HCT116 (cell line): ENCODE measurements around the gene CS. TPM values are rescaled to one million over a fixed set of nuclear protein-coding genes. Genes with fewer than 3 reads are reported as not detected.
"Not testable (repeated sequence)": the region's sequence is repeated elsewhere in the genome, so short reads cannot be mapped to it uniquely, and the experiment has no call there.

Experiments
- ATAC-seq: fragments of 200-7000 bp; cut with Tn5 transposase; 2 replicates; pipeline ENCODE4 v1.9.1; 2020; ENCODE audit warnings: mild to moderate bottlenecking, moderate library complexity
- BruUV-seq: library from RNA; stranded (reverse); fragments of 400-500 nt; replicated peaks from 2 replicates; lab custom pipeline; 2021; lab: Mats Ljungman, UMichigan
- CTCF ChIA-PET: fragments of 300-600 bp; sonication (Branson Sonifier 250); formaldehyde crosslinking; loops from one replicate; lab custom pipeline; 2021; ENCODE audit warnings: antibody characterized with exemption; lab: Charles Lee
- POLR2A ChIA-PET: fragments of 300-600, 350-600 bp; sonication (Branson Sonifier 250); formaldehyde crosslinking; loops from one replicate; lab custom pipeline; 2021; ENCODE audit warnings: antibody characterized with exemption; lab: Charles Lee
- RAD21 ChIA-PET, 2 experiments: fragments of 300-600 bp; sonication (Branson Sonifier 250); formaldehyde crosslinking; loops; one replicate each; lab custom pipeline; 2023; ENCODE audit warnings: low total read pairs in 2 of 2; ENCODE audit not compliant: uncharacterized antibody in 2 of 2, unreplicated experiment in 2 of 2, low non-redundant PET in 1 of 2; lab: Charles Lee
- DNase-seq: peaks from one replicate; pipeline ENCODE4 v3.0.0-alpha.2; 2010; ENCODE audit warnings: low read depth, low spot score
- H2AFZ ChIP-seq: fragments of 200-600 bp; shearing (Covaris generic), sonication (generic); 2 replicates; pipeline ENCODE4 v1.6.1; 2017; ENCODE audit warnings: low read depth, mixed run types, mixed read lengths, antibody characterized with exemption, low read length; ENCODE audit not compliant: poor library complexity, severe bottlenecking
- H3K27ac ChIP-seq: 2 replicates; pipeline ENCODE4 v1.5.1; 2012; ENCODE audit warnings: low read depth, low read length
- H3K27me3 ChIP-seq: fragments of 200-600 bp; sonication (generic); 2 replicates; pipeline ENCODE4 v1.6.1; 2016; ENCODE audit warnings: mixed run types, low read length, mixed read lengths; ENCODE audit not compliant: insufficient read depth
- H3K36me3 ChIP-seq, 2 experiments: fragments of 200-500 bp in 1 of 2; fragments of 200-600 bp in 1 of 2; sonication (Bioruptor generic) in 1 of 2; sonication (generic) in 1 of 2; 2 replicates each; pipeline versions ENCODE4 v1.5.1 to v1.6.1; 2014 to 2016; ENCODE audit warnings: low read length in 2 of 2, inconsistent platforms in 1 of 2, mixed read lengths in 1 of 2, mixed run types in 1 of 2; ENCODE audit not compliant: insufficient read depth in 2 of 2, control insufficient read depth in 1 of 2
- H3K4me1 ChIP-seq, 2 experiments: fragments of 200-600 bp in 1 of 2; sonication (generic) in 1 of 2; 2 replicates each; pipeline versions ENCODE4 v1.5.1 to v1.6.1; 2012 to 2017; ENCODE audit warnings: low read length in 2 of 2, inconsistent platforms in 1 of 2, mild to moderate bottlenecking in 1 of 2, mixed read lengths in 1 of 2, mixed run types in 1 of 2, moderate library complexity in 1 of 2; ENCODE audit not compliant: insufficient read depth in 2 of 2, control insufficient read depth in 1 of 2
- H3K4me2 ChIP-seq: fragments of 200-600 bp; sonication (generic); 2 replicates; pipeline ENCODE4 v1.6.1; 2017; ENCODE audit warnings: mixed run types, low read length, mixed read lengths
- H3K4me3 ChIP-seq, 2 experiments: fragments of 200-600 bp in 1 of 2; sonication (generic) in 1 of 2; replicated peaks in 1 of 2; 2 replicates each; pipeline ENCODE4 v1.5.1; 2011 to 2016; ENCODE audit warnings: low read length in 2 of 2, control low read depth in 1 of 2, low read depth in 1 of 2, mild to moderate bottlenecking in 1 of 2, mixed read lengths in 1 of 2, mixed run types in 1 of 2
- H3K79me2 ChIP-seq: fragments of 200-600 bp; sonication (generic); 2 replicates; pipeline ENCODE4 v1.6.1; 2017; ENCODE audit warnings: mild to moderate bottlenecking, mixed run types, low read length, moderate library complexity, mixed read lengths; ENCODE audit not compliant: insufficient read depth
- H3K9ac ChIP-seq: fragments of 200-600 bp; sonication (generic); 2 replicates; pipeline ENCODE4 v1.6.1; 2016; ENCODE audit warnings: low read length, mixed read lengths
- H3K9me2 ChIP-seq: fragments of 200-600 bp; sonication (generic), shearing (Covaris generic); 2 replicates; pipeline ENCODE4 v1.6.1; 2017; ENCODE audit warnings: mixed run types, mild to moderate bottlenecking, moderate library complexity; ENCODE audit not compliant: insufficient read depth
- H3K9me3 ChIP-seq, 2 experiments: fragments of 200-500 bp in 1 of 2; fragments of 200-600 bp in 1 of 2; sonication (Bioruptor generic) in 1 of 2; sonication (generic) in 1 of 2; 2 replicates each; pipeline ENCODE4 v1.6.1; 2014 to 2017; ENCODE audit warnings: low read length in 2 of 2, mixed read lengths in 2 of 2, inconsistent platforms in 1 of 2, low read depth in 1 of 2, mild to moderate bottlenecking in 1 of 2, mixed run types in 1 of 2, moderate library complexity in 1 of 2; ENCODE audit not compliant: control insufficient read depth in 1 of 2, insufficient read depth in 1 of 2
- H4K20me1 ChIP-seq: fragments of 200-600 bp; sonication (generic), shearing (Covaris generic); 2 replicates; pipeline ENCODE4 v1.6.1; 2017; ENCODE audit warnings: mixed run types, mild to moderate bottlenecking, moderate library complexity; ENCODE audit not compliant: insufficient read depth
- CEBPB ChIP-seq: IDR thresholded peaks from 2 replicates; pipeline ENCODE4 v1.6.1; 2012; ENCODE audit warnings: low read depth
- EGR1 ChIP-seq: IDR thresholded peaks from 2 replicates; pipeline ENCODE4 v1.6.1; 2012; ENCODE audit warnings: low read depth
- ELF1 ChIP-seq: IDR thresholded peaks from 2 replicates; pipeline ENCODE4 v1.6.1; 2012; ENCODE audit warnings: low read depth, borderline replicate concordance
- POLR2A ChIP-seq: IDR thresholded peaks from 2 replicates; pipeline ENCODE4 v1.7.0; 2011; ENCODE audit warnings: borderline replicate concordance; ENCODE audit not compliant: insufficient read depth, insufficient read length; ENCODE audit errors: extremely low read depth
- intact Hi-C: fragments of 100-400 bp; cut with micrococcal nuclease; formaldehyde crosslinking; loops from 2 replicates; pipeline ENCODE4 v1.10.0; 2022
- total RNA-seq: library from RNA; stranded (reverse); gene quantifications from one replicate; pipeline ENCODE4 v1.2.1, GENCODE V29; 2021; ENCODE audit not compliant: unreplicated experiment
- TF ChIP-seq, protein P1 (sequence below): IDR thresholded peaks from 2 replicates; pipeline ENCODE4 v1.6.1; 2012

Gene CS
- total RNA-seq, 1 experiment from 2014 or later: 270 TPM

DNA sequence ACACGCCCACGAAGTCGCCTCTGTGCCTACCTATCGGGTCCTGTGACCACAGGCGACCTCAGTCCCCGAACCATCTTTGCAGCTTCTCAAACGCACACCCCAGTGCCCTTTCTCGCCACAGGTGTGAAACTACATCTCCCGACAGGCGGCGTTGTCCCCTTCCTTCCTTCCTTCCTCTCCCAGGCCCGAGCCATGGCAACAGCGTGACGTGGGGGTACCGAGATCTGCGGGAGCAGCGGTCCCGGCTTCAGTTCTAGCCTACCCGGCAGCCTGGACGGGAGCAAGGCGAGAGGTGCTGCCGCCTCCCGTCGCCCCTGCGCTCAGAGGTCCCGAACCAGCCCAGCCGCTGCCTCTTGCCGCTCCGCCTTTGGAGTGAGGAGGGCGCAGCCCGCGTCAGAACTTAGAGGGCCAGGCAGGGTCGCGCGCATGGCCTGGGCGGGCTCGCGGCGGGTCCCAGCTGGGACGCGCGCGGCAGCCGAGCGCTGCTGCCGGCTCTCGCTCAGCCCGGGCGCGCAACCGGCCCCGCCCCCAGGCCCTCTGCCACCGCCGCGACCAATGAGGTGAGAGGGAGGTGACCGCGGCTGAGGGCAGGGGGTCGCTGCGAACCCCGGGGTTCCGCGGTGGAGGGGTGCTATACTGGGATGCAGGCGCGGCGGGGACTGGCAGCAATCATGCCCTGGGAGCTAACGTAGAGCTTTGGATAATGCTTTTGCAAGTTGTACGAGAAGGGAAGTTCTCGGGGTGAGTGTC lies 33.3 kb downstream of the CS start, which contains the start of gene COQ10A (continued):
- TF ChIP-seq POLR2A (peak; percentile 86), CEBPB (no peak), ELF1 (no peak), EGR1 (no peak)
- TF ChIP-seq, protein P1, sequence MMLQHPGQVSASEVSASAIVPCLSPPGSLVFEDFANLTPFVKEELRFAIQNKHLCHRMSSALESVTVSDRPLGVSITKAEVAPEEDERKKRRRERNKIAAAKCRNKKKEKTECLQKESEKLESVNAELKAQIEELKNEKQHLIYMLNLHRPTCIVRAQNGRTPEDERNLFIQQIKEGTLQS: no peak

DNA sequence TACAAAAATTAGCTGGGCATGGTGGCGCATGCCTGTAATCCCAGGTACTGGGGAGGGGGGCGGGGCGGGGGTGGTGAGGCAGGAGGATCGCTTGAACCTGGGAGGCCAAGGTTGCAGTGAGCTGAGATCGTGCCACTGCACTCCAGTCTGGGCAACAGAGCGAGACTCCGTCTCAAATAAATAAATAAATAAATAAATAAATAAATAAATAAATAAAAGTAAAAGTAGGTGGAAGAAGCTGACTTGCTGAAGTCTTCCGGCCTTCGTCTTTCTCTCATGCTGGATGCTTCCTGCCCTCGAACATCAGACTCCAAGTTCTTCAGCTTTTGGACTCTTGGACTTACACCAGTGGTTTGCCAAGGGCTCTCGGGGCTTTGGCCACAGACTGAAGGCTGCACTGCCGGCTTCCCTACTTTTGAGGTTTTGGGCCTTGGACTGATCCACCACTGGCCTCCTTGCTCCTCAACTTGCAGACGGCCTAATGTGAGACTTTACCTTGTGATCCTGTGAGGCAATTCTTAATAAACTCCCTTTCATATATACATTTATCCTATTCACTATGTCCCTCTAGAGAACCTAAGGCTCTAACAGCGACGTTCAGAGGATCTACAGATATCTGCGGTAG lies 34.0 kb downstream of the CS start:
- Histone ChIP-seq H3K36me3 (peaks cover 0 to 15% of the 10 kb centered on the region in 2 experiments; a peak in 2 of 4 replicates), H3K27ac (peak overlapping the region; percentile 71), H3K4me2 (peak overlapping the region; percentile 95), H3K4me3 (peak overlapping the region; percentile 65 to 75), H2AFZ (peak overlapping the region; percentile 81), H3K9ac (peak overlapping the region; percentile 78), H3K4me1 (peaks cover 11 to 38% of the 10 kb centered on the region in 2 experiments)
- H3K79me2 ChIP-seq, H3K9me3 ChIP-seq, DNase-seq, H4K20me1 ChIP-seq, H3K9me2 ChIP-seq, BruUV-seq, RAD21 ChIA-PET, ATAC-seq, H3K27me3 ChIP-seq: not testable (repeated sequence)
- CTCF ChIA-PET: interaction anchor here (0.6 to 1.9 kb wide), 5 partner anchors 8 to 76 kb away, joined by 3 to 11 read pairs (median 4); partner anchors contain the start of genes ANKRD52 and CNPY2
- POLR2A ChIA-PET: interaction anchor here (0.9 to 2.1 kb wide), 5 partner anchors 8 to 370 kb away, joined by 3 to 7 read pairs (median 4); partner anchors contain the start of genes ANKRD52 and RNF41
- intact Hi-C loops: loop anchor here (2.0 kb wide), 1 partner anchor 147 kb away; the partner anchor contains the start of gene ZC3H10
